HG03432 (cell line): Measurements from ENCODE around the gene C2orf72.
A peak's percentile ranks its signal among the peaks of the same experiment; 100 is the strongest.

Experiments
- ATAC-seq: cut with Tn5 transposase; IDR thresholded peaks from one replicate; pipeline ENCODE4 v1.9.1; 2021; ENCODE audit warnings: mild to moderate bottlenecking, moderate library complexity; ENCODE audit not compliant: unreplicated experiment

The C2orf72 gene

DNA sequence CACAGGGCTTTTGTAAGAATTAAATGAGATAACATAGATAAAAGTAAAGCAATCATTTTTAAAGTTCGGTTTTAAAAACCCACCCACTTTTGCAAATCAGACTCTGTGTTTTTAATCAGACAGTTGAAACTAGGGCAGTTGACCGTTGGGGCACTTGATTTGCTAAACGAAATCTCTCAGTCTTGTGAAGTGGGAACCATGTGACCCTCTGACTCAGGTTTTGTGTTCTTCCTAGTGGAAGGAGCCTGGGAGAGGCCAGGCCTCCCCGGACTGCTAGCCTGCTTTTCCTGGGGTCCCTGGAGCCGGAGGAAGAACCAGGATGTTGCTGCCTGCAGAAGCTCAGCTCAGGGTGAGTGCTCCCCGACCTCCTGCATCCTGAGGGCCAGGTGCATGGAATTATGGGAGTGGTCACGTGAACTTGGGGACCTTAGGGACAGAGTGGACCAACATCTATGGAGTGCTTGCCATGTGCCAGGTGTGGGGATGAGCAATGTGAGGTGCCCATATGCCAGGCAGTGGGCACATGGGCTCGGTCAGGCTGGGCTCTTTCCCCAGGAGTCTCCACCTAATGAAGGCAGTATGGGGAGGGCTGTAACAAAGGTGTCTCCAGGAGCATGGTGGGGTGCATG lies 3.9 kb downstream of the C2orf72 start:
- no peak for ATAC-seq

DNA sequence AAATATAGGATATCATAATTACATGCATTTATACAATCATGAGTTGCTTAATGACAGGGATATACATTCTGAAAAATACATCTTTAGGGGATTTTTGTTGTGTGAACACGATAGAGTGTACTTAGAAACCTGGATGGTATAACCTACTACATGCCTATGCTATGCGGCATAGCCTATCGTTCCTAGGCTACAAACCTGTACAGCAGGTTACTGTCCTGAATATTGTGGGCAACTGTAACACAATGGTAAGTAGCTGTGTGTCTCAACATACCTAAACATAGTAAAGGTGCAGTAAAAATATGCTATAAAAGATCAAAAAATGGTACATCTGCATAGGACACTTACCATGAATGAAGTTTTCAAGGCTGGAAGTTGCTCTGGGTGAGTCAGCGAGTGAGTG lies 6.5 kb downstream of the C2orf72 start:
- no peak for ATAC-seq

DNA sequence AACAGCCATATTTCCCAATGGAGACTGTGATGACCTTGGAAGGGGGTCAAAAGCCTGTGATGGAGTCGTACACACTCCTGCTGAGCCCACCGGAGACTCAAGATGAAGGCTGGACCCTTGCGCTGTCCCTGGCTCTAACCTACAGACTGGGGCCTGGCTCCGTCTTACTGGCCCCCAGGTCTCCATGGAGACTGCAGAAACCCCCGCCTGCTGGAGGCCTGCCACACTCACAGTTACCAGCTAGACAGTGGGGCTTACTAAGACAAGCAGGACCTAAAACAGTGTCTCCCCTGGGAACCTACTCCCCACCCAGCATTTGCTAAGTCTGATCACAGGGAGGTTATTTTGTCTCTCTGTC lies 9.6 kb downstream of the C2orf72 start:
- no peak for ATAC-seq

DNA sequence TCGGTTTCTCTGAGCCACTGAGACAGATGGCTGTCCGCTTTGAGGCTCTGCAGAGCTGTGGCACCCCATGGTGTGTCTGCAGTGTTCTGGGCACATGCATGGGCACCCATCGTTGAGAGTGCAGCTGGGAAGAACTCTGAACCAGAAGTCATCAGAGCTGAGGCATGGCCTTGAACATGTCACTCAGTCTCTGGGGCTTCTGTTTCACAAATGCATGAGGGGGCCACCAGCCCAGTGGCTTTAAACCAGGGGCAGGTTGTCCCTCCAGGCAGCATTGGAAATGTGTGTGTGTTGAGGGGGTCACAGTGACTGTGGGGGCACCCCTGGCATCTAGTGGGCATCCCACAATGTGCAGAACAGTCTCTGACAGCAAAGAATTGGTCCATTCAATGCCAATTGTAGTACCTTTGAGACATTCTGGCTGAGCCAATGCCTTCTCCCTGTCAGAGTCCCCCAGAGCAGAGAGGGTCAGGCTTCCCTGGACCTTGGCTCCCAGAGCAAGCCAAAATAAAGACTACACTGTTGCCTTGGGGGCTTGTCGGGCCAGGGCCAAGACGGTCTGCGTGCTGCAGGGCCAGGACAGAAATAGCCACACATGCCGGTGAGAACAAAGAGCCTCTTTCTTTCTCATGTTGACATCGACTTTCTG lies 10.1 kb downstream of the C2orf72 start:
- ATAC-seq, result no peak

DNA sequence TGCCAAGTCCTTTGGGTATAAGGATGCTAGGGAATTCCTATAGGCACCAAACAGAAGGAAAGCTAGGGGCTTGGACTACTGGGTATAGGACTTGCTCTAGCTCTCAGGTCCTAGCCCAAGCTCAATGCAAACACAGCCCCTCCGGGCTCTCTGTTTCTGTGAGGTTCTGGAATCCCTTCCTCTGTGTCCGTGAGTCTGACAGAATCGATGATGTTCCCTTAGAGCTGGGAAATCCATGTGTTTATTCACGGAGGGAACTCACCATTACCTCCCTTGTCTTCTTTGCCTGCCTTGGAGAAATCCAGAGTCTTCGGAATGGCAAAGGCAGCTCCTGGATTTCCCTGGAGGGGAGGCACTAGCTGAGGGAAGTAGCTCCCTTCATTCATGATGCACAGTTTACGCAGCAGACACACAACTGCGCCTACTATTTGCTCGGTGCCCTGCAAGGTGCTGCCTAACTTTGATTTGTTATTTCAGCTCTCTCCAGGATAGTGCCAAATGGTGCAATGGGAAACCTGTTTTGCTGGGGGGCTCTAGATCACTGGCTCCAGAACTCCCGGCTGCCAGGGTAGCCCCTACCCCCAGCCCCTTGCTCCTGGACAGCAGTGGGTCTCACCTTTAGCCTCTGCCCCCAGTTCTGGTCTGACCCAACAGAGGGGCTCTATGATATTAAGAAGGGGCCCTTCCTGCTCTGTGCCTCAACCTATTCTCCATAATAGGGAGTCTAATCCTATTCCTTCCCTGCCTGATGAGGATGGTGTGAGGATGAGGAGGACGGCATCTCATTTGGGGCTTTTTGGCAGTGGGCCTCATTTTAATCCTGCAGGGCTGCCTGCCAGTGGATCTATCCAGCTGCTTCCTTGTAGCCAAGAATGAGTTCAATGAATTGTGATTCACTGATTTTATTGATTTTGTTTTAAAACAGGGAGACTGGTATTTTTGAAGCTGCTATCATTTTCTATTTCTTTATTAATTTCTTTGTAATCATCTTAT lies 10.9 kb downstream of the C2orf72 start:
- ATAC-seq, result no peak

DNA sequence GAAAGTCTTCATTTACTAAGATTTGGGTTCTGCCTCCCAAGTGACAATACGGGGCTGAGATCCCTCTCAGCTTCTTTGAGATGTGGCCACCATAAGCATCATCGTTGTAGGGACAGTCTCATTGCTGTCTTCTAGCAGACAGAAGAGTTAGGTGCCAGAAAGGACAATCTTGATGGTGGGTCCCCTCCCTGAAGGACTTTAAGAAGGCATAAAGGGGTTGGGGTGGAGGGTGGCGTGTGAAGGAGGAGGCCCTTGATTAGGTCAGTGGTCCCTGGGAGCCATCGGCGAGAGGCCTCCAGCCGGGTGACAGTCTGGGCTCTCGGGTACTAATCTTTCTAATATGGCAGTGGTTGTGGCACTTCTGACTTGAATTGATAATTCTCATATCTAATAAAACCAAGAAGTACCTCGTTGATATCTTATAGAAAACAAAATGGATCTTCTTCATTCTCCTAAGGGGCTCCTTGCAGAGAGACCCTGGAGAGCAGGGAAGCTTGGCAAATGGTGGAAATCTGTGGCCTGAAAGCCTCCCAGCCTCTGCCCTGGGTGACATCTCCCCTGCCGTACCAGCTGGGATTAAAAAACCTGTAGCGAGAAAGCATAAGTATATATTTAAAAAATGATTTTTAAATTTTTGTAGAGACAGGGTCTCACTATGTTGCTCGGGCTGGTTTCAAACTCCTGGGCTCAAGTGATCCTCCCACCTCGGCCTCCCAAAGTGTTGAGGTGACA lies 12.1 kb downstream of the C2orf72 start:
- ATAC-seq, result no peak

DNA sequence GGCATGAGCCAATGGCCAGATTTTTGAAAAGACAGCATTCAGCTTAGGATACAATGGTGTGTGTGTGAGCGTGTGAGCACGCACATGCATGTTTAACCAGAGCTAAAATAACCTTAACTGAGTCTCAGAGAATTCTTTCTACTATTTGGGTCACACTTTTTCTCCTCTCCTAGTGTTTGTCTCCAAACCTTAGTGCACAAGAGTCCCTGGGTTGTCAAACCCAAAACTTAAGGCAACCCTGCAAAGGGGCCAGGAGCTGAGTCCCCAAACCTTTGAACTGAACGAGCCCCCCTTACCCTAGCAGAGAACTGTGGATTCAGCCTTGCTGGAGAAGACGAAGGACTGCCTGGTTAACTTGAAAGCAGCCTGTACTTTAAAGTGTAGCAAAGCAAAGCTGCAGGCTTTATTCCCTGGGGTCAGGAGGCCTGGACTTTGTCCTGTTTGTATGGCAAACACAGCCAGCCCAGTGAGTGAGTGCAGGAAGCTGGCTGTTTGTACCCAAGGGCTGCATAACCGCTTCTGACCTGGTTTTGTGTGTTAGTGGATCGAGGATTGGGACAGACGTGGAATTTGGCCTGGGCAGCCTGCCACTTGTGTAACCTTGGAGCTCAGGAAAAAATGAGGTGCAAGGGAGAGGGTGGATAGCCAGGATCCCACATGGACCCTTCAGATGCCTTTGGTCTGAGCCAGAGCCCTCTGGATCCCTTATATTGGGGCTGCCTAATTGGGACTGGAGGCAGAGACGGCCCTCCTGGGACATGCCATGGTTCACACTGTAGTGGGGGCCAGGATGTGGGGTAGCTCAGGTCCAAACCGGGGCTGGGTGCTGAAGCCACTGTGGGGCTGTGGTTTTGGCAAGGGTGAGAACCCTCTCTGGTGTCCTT lies 12.9 kb downstream of the C2orf72 start:
- no peak for ATAC-seq

DNA sequence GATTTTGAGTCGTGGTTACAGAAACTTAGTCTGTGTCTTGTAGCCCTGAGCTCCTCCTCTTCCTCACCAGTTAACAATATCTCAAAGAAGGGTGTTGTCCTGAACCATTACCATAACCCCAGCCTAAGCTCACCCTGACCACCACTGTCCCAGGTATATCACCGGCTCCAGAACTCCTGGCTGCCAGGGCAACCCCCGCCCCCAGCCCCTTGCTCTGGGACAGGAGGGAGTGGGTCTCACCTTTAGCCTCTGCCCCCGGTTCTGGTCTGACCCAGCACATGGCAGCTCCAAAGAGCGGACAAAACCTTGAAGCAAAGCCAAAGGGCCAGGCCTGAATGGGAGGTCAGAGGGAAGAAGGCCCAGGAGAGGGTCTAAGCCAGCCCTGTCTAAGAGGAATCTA lies 13.8 kb downstream of the C2orf72 start:
- ATAC-seq, result no peak

DNA sequence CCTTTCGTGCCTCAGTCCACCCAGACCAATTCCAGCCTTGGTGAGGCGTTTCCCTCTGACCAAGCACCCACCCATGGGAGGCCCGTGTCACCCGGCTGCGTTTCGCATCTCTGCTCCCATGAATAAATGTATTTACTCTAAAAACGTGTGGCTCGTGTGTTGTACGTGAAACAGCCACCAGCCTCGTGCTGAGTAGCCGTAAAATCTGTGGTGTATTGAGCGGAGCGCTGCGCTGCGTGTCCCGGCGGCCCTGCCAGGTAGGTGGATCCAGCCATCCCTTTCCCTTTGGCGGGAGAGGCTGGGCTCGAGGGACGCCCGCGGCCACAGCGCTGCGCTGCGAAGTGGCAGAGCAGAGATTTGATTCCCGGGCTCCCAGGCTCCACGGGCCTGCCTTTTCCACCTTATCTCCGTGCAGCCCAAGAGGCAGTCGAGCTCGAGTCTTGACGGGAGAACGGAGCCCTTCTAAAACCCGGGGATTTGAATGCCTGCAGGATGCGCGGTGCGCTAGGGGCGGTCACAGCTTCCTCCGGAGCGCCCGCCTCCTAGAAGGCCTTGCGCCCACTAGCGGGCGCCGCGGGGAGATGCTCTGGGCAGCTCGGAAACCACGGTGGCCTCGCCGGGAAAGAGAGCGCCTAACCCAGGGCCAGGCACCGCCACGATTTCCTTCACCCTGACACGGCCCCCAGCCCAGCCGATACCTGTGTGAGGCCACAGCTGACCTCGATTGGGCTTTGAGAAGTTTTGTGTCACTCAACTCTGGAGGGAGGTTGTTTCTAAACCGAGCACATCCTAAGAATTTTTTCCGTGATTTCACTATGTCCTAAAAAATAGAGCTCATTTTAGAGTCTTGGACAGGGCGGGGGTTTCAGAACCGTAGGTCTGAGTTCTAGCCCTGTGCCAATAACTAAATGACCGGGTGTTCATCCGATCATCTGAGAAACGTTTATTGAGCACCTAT lies 15.4 kb downstream of the C2orf72 start:
- peak; percentile 74 for ATAC-seq

DNA sequence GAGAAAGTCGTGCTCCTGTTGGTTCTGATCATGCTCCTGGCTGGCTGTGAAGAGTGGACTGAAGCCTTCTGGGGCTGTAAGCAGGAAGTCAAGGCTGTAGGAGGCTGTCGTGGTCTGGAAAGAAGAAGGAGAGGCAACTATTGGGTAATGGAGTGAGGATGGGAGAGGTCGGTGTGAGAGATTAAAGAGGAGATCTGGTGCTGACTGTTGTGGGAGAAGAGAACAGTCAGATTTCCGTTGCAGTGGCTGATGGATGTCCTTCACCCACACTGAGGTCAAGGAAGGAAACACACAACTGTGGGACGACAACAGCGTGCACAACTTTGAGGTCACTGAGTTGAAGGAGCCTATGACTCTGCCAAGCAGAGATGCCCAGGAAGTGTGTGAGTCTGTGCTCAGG lies 16.5 kb downstream of the C2orf72 start:
- ATAC-seq, result no peak

DNA sequence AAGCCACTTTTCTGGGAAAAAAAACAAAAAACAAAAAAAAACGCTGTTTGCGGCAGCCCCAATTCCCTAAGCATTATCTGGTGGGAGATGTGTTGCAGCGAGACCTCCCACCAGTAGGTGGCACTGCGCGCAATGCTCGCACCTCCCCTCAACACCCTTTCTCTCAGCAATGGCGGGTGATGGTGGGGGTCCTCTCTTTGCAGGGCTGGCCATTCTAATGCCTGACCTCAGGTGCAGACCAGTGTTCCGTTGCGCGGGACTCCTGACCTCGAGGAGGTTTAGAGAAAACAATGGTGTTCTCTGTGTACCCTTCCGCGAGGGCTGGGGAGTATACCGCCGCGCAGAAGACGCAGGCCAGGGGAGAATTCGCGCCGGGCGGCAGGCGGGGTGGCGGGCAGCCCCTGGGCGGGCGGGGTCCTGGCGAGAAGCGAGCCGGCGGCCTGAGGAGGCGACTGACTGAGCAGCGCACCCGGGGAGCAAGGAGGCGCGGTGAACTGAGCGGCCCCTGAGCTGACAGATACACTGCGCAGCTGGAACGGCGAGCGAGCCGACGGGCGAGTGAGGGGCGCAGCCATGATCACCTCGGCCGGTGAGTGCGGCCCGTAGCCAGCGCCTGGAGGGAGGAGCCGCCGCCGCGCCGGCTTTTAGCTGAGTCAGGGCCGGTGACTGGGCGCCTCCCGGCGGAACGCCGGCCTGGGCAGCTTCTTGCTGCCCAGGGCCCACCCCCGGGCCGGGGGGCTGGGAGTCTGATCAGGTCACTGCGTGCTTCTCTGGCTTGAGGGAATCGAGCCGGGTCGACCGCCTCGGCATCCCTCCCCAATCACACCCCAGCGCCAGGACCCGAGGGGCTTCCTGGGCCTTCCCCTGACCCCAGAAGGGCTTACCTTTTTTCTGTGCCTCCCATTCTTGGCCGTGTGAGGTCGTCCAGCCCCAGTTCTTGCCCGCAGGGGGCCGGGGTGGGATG lies 19.4 kb downstream of the C2orf72 start, which contains the start of gene PSMD1:
TSS of gene PSMD1 (plus strand) at position 415 of the 964 bp plus-strand sequence. CDS start at position 574, 159 bp downstream.
- ATAC-seq, result peak; percentile 82

DNA sequence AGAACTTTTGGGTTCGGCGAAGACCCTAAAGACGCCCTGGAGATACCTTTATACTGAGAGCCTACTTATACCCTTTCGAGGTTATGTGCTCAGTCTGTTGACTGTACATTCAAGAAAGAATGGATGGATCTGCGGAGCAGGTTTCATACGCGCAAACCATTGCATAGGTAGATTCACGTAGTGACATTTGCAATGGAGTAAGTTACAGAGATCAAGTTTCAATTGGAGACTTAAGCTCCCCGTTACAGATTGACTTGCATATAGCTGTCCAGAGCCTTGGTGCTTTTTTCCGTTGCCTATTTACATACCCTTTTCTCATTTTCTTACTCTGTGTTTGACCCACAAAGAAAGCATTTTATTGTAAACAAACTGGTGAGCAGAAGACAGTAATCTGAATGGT lies 20.3 kb downstream of the C2orf72 start:
- ATAC-seq, result no peak

DNA sequence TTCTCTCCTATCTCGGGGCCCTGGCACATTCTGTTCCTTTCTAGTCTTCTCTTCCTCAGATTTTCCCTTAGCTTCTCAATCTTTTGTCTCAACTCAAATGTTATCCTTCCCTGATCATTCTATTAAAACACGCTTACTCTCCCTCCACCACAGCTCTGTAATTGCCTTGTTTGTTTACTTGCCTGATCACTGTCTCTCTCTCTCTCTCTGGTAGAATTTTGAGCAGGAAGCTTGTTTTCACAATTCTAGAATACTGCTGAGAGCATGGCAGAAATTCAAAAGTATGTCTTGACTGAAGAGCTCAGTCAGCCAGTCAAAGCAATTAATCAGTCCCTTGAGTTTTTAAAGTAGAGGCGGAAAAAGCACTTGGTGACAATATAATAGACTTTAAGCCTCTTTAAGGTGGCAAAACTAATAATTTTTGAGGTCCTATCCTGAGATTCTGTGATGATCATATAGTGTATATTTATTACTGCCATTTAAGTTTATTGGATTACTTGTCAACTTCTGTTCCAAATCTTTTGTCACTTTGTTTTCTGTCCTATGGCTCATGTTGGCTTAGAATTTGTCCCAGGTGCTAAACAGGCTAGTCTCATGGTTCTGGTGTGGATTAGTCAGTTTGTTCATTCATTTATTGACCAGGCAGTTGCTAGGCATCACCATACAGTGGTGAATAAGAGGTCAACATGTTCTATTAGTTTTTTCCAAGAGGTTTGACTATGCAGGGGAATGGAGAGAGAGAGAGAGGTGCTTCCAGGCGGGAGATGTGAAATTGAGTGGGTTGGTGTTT lies 21.6 kb downstream of the C2orf72 start:
- no peak for ATAC-seq

DNA sequence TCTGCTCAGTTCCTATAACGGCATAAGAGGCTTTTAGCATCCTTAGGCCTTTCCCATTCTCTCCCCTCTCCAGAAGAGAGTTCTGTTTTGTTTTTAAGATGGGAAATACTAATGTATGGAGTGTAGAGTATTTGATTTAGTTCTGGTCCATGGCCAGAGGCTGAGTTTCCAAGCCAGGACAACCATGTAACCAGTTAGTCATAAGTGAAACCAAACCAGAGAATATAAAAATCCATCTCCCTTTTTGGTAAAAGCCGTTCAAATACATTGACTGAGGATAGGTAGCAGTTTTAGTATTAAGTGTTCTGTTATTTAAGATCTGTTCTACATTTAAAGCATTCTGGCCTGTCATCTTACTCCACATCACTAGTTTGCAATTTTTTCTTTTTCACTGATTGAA lies 22.4 kb downstream of the C2orf72 start:
- no peak for ATAC-seq

DNA sequence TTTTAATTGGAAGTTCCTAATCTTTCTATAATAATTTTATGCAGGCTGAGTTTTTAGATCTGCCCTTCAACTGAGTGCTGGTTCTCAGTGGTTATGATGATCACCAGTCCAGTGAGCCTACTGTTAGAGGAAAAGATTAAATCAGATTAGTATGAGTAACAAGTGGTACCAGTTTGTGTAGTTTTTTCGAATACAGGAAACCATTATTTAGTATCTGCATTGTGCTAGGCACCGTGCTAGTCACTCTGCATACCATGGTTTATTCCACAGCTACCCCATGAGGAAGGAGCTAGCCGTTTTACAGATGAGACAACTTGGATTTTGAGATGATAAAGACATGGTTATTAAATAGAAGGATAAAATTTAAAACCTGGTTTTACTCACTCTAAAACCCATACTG lies 25.5 kb downstream of the C2orf72 start:
- no peak for ATAC-seq

DNA sequence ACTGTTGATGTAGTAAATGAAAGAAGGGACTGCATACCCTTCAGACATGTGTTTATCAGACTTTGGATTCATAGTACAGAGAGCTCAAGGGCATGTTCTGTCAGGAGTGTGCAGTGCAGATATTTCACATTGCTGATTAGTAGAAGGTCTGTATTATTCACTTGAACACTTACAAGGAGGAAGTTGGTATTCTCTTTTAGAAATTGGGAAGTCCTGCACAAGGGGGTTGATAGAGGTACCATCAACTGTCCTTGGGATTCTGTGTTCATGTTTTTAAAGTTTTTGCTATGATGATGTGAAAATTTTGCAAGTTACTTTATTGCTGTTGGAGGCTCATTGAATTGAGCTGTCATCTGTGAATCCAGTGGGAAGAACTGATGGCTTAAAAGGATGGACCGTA lies 26.0 kb downstream of the C2orf72 start:
- no peak for ATAC-seq

DNA sequence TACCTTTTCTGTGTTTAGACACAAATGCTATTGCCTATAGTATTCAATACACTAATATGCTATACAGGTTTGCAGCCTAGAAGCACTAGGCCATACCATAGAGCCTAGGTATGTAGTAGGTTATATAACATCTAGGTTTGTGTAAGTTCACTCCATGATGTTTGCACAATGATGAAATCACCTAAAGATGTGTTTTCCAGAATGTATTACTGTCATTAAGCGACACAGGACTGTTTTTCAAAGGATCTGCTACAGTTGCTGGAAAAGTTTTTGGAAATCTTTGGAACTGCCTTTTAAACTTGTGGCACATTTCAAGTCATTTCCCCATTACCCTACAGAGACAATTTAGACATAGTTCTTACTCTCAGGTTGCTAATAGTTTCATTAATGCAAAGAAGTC lies 28.6 kb downstream of the C2orf72 start:
- ATAC-seq, result no peak
